Right kidney (tissue), 1 donor: ENCODE data around the gene IRS2.
A peak's percentile ranks its signal among the peaks of the same experiment; 100 is the strongest.

Experiments used
- DNase-seq: peaks from one replicate; pipeline ENCODE4 v3.0.0-alpha.2; 2016

IRS2 gene

GRCh38 chr13:109782066-109782822 lies 4.1 kb downstream of the IRS2 start:
- DNase-seq: no peak

- DNase-seq: peak; percentile 50
Observed at GRCh38 chr13:109781384-109782065, 4.9 kb downstream of the IRS2 start.

GRCh38 chr13:109780845-109781383 lies 5.5 kb downstream of the IRS2 start:
- DNase-seq: peak; percentile 35

GRCh38 chr13:109779876-109780510 lies 6.4 kb downstream of the IRS2 start:
- no peak for DNase-seq

- no peak for DNase-seq
Observed at GRCh38 chr13:109779074-109779473, 7.3 kb downstream of the IRS2 start.

- DNase-seq: no peak
Observed at GRCh38 chr13:109778102-109778542, 8.3 kb downstream of the IRS2 start.

- no peak for DNase-seq
Observed at GRCh38 chr13:109776575-109776974, 9.8 kb downstream of the IRS2 start.

GRCh38 chr13:109773786-109774185 lies 12.6 kb downstream of the IRS2 start:
- DNase-seq: no peak

- DNase-seq: no peak
Observed at GRCh38 chr13:109773276-109773675, 13.1 kb downstream of the IRS2 start.

- no peak for DNase-seq
Observed at GRCh38 chr13:109771926-109772325, 14.5 kb downstream of the IRS2 start.

- no peak for DNase-seq
Observed at GRCh38 chr13:109770436-109770835, 15.9 kb downstream of the IRS2 start.

GRCh38 chr13:109769921-109770320 lies 16.5 kb downstream of the IRS2 start:
- DNase-seq: no peak

GRCh38 chr13:109769275-109769674 lies 17.1 kb downstream of the IRS2 start:
- no peak for DNase-seq

- no peak for DNase-seq
Observed at GRCh38 chr13:109768616-109769015, 17.8 kb downstream of the IRS2 start.

GRCh38 chr13:109768176-109768575 lies 18.2 kb downstream of the IRS2 start:
- no peak for DNase-seq

- no peak for DNase-seq
Observed at GRCh38 chr13:109767023-109767422, 19.4 kb downstream of the IRS2 start.

- DNase-seq: no peak
Observed at GRCh38 chr13:109764470-109765291, 21.7 kb downstream of the IRS2 start.

GRCh38 chr13:109764045-109764444 lies 22.3 kb downstream of the IRS2 start:
- no peak for DNase-seq

- DNase-seq: no peak
Observed at GRCh38 chr13:109762791-109763190, 23.6 kb downstream of the IRS2 start.

- no peak for DNase-seq
Observed at GRCh38 chr13:109761695-109762094, 24.7 kb downstream of the IRS2 start.

- no peak for DNase-seq
Observed at GRCh38 chr13:109760951-109761350, 25.4 kb downstream of the IRS2 start.

GRCh38 chr13:109760402-109760801 lies 26.0 kb downstream of the IRS2 start:
- no peak for DNase-seq
